Measurements from ENCODE around the gene GHRHR. TPM values are rescaled to one million over a fixed set of nuclear protein-coding genes. Genes with fewer than 3 reads are reported as not detected.
A peak's percentile ranks its signal among the peaks of the same experiment; 100 is the strongest.

Gene GHRHR
- total and polyA plus RNA-seq, 2 experiments from 2014 or later, result 12.2 TPM; not detected in 1

GRCh38 chr7:30974605-30975255, 11.0 kb downstream of the GHRHR start:
- Histone ChIP-seq H3K4me1 (ENCODE audit: insufficient read depth) (no peaks in the 10 kb centered on the region), H3K9me2 (replicated peaks; ENCODE audit: insufficient read depth) (no peaks in the 10 kb centered on the region), H2AFZ (no peak overlapping the region), H3K27me3 (peaks cover 7% of the 10 kb centered on the region), H4K20me1 (ENCODE audit: insufficient read depth, poor library complexity, severe bottlenecking) (no peaks in the 10 kb centered on the region), H3K9me3 (ENCODE audit: low read depth) (no peaks in the 10 kb centered on the region), H3K36me3 (replicated peaks; ENCODE audit: insufficient read depth, low read depth) (no peaks in the 10 kb centered on the region), H3K4me3 (no peak overlapping the region), H3K79me2 (no peaks in the 10 kb centered on the region), H3K4me2 (no peak overlapping the region), H3K27ac (no peak overlapping the region)
- peak; percentile 87 for DNase-seq (ENCODE audit: low spot score)
- TF ChIP-seq, protein P1, sequence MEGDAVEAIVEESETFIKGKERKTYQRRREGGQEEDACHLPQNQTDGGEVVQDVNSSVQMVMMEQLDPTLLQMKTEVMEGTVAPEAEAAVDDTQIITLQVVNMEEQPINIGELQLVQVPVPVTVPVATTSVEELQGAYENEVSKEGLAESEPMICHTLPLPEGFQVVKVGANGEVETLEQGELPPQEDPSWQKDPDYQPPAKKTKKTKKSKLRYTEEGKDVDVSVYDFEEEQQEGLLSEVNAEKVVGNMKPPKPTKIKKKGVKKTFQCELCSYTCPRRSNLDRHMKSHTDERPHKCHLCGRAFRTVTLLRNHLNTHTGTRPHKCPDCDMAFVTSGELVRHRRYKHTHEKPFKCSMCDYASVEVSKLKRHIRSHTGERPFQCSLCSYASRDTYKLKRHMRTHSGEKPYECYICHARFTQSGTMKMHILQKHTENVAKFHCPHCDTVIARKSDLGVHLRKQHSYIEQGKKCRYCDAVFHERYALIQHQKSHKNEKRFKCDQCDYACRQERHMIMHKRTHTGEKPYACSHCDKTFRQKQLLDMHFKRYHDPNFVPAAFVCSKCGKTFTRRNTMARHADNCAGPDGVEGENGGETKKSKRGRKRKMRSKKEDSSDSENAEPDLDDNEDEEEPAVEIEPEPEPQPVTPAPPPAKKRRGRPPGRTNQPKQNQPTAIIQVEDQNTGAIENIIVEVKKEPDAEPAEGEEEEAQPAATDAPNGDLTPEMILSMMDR (IDR thresholded peaks at IDR 0.05; ENCODE audit: poor library complexity), result peak; percentile 70
- no peak for TF ChIP-seq EZH2 (IDR thresholded peaks at IDR 0.05; ENCODE audit: borderline replicate concordance)
- 5% methylated on average over 6 of the region's 7 CpGs for WGBS (ENCODE audit: low lambda C conversion rate, missing lambda C conversion rate)

DNA sequence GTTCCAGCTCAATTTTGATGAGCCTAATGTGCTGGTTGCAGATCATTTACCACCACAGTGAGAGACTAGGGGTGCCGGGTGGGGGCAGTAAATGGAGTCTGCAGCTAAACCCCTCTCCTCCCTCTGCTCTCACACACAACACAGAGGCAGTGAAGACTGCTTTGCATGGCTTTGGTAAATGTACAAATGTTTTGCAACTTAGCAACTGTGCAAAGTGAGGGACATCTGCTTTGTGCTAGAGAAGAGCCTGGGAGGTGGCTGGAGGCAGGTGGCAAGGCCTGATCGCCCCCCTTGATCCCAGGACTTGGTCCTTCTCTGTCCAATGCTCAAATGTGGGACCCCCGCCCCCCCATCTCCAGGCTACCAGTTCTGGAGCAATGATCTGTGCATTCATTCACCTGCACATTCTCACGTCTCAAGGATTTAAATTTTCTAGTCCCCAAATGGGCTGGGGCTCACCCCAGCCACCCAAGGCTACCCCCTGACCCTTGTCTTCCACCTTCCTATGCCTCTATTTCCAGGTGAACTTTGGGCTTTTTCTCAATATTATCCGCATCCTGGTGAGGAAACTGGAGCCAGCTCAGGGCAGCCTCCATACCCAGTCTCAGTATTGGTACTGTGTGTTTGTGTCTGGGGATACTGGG, 11.6 kb downstream of the GHRHR start:
- Histone ChIP-seq H3K9me2 (replicated peaks; ENCODE audit: insufficient read depth) (no peaks in the 10 kb centered on the region), H3K36me3 (replicated peaks; ENCODE audit: insufficient read depth, low read depth) (no peaks in the 10 kb centered on the region), H3K79me2 (no peaks in the 10 kb centered on the region), H2AFZ (no peak overlapping the region), H3K4me1 (ENCODE audit: insufficient read depth) (no peaks in the 10 kb centered on the region), H3K27ac (no peak overlapping the region), H3K9me3 (ENCODE audit: low read depth) (no peaks in the 10 kb centered on the region), H3K4me3 (no peak overlapping the region), H3K4me2 (no peak overlapping the region), H3K27me3 (peaks cover 7% of the 10 kb centered on the region), H4K20me1 (ENCODE audit: insufficient read depth, poor library complexity, severe bottlenecking) (no peaks in the 10 kb centered on the region)
- TF ChIP-seq, protein P1 (IDR thresholded peaks at IDR 0.05; ENCODE audit: poor library complexity), result no peak
- TF ChIP-seq EZH2 (IDR thresholded peaks at IDR 0.05; ENCODE audit: borderline replicate concordance), result no peak
- no peak for TF ChIP-seq EZH2phosphoT487 (IDR thresholded peaks at IDR 0.05; ENCODE audit: low read depth, severe bottlenecking, unreplicated experiment)
- WGBS (ENCODE audit: low lambda C conversion rate, missing lambda C conversion rate), result 81% methylated on average over 5 of the region's 5 CpGs
- no peak for DNase-seq (ENCODE audit: low spot score)

- Histone ChIP-seq H3K36me3 (replicated peaks; ENCODE audit: insufficient read depth, low read depth) (no peaks in the 10 kb centered on the region), H3K9me2 (replicated peaks; ENCODE audit: insufficient read depth) (no peaks in the 10 kb centered on the region), H3K9me3 (ENCODE audit: low read depth) (no peaks in the 10 kb centered on the region), H3K27me3 (peaks cover 7% of the 10 kb centered on the region), H2AFZ (no peak overlapping the region), H3K4me3 (no peak overlapping the region), H3K27ac (no peak overlapping the region), H3K79me2 (no peaks in the 10 kb centered on the region), H3K4me1 (ENCODE audit: insufficient read depth) (no peaks in the 10 kb centered on the region), H3K4me2 (no peak overlapping the region), H4K20me1 (ENCODE audit: insufficient read depth, poor library complexity, severe bottlenecking) (no peaks in the 10 kb centered on the region)
- WGBS (ENCODE audit: low lambda C conversion rate, missing lambda C conversion rate), result 77% methylated on average over 5 of the region's 5 CpGs
- TF ChIP-seq EZH2 (IDR thresholded peaks at IDR 0.05; ENCODE audit: borderline replicate concordance) (no peak), EZH2phosphoT487 (IDR thresholded peaks at IDR 0.05; ENCODE audit: low read depth, severe bottlenecking, unreplicated experiment) (no peak)
- TF ChIP-seq, protein P1 (IDR thresholded peaks at IDR 0.05; ENCODE audit: poor library complexity), result no peak
- DNase-seq (ENCODE audit: low spot score), result no peak
Measured at GRCh38 chr7:30976381-30976780, 12.6 kb downstream of the GHRHR start.

Measured in hepatocyte (in vitro differentiated cells).